ENCODE results near the gene MROH7. TPM values are rescaled to one million over a fixed set of nuclear protein-coding genes. Genes with fewer than 3 reads are reported as not detected.

The MROH7 gene
- total and polyA plus RNA-seq, 5 donors: 4.9 to 12.8 (median 7.5) TPM

- peak in 1 of 2 donors; percentile 13 for ATAC-seq
- intact Hi-C loops (cut with DNase I): no loop called here
Observed at GRCh38 chr1:54701996-54702395, 60.4 kb downstream of the MROH7 start.

DNA sequence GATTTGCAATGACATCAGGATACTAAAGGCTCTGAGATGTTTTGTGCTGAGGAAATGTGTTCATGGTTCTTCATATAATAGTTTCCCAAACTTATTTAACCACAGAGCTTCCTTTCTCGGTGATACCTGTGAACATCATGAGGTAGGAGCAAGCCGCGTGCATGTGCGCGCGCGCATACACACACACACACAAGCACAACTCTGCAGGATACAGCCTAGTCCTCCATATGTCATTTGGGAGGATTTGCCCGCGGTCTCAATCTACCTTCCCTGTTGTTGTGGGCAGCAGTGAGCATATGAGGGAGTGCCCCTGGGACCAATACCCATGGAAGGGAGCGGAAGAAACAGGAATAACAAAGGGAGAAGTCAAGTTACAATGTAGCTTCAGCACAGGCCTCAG, 61.9 kb downstream of the MROH7 start:
- H3K4me1 ChIP-seq (ENCODE audit: control insufficient read depth, insufficient read depth, low read length): no peaks in the 10 kb centered on the region
- no peaks in the 10 kb centered on the region for H3K9me3 ChIP-seq (ENCODE audit: control insufficient read depth, low read length)
- H3K27ac ChIP-seq (ENCODE audit: low read length): no peak overlapping the region
- DNase-seq: no peak
- intact Hi-C loops (cut with DNase I): no loop called here
- H3K27me3 ChIP-seq (ENCODE audit: control insufficient read depth, insufficient read depth): no peaks in the 10 kb centered on the region
- ATAC-seq: no peak
- no peak overlapping the region for H3K4me3 ChIP-seq (ENCODE audit: low read length)
- WGBS: 91% methylated on average over 10 of the region's 10 CpGs

More at GRCh38 chr1:54701996-54702395, 60.4 kb downstream of the MROH7 start:
- 84% methylated on average over 11 of the region's 11 CpGs for WGBS
- Histone ChIP-seq H3K4me1 (ENCODE audit: control insufficient read depth, insufficient read depth, low read length) (no peaks in the 10 kb centered on the region), H3K9me3 (ENCODE audit: control insufficient read depth, low read length) (no peaks in the 10 kb centered on the region), H3K4me3 (ENCODE audit: low read length) (no peak overlapping the region), H3K27ac (ENCODE audit: low read length) (no peak overlapping the region), H3K27me3 (ENCODE audit: control insufficient read depth, insufficient read depth) (no peaks in the 10 kb centered on the region)
- DNase-seq: no peak

GRCh38 chr1:54705153-54705552, 63.6 kb downstream of the MROH7 start:
- no peak overlapping the region for H3K4me3 ChIP-seq (ENCODE audit: low read length)
- WGBS: 81% methylated on average over 2 of the region's 2 CpGs
- intact Hi-C loops (cut with DNase I): no loop called here
- H3K9me3 ChIP-seq (ENCODE audit: control insufficient read depth, low read length): no peaks in the 10 kb centered on the region
- no peak for DNase-seq
- H3K4me1 ChIP-seq (ENCODE audit: control insufficient read depth, insufficient read depth, low read length): no peaks in the 10 kb centered on the region
- H3K27me3 ChIP-seq (ENCODE audit: control insufficient read depth, insufficient read depth): no peaks in the 10 kb centered on the region
- H3K27ac ChIP-seq (ENCODE audit: low read length): no peak overlapping the region
- ATAC-seq: no peak

DNA sequence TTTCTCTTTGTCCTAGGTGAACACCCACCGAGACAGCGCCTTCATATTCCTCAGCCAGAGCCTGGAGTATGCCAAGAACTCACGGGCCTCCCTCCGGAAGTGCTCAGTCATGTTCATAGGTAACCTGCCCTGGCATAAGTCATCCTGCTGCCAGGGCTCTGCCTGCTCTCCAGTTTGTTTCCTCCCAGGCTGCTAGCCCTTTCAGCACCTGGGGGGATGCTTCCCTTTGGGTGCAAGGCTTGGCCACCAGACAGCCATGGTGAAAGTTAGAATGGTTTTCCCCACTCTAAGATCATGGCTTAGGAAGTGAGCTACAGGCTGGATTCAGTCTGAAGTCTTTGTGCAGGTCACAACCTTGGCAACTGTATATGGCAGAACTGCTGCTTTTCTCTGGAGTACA, 64.8 kb downstream of the MROH7 start:
- Histone ChIP-seq H3K4me1 (ENCODE audit: control insufficient read depth, insufficient read depth, low read length) (no peaks in the 10 kb centered on the region), H3K9me3 (ENCODE audit: control insufficient read depth, low read length) (no peaks in the 10 kb centered on the region), H3K27me3 (ENCODE audit: control insufficient read depth, insufficient read depth) (no peaks in the 10 kb centered on the region), H3K4me3 (ENCODE audit: low read length) (no peak overlapping the region), H3K27ac (ENCODE audit: low read length) (no peak overlapping the region)
- 86% methylated on average over 4 of the region's 4 CpGs for WGBS
- DNase-seq (no peak), ATAC-seq (no peak)
- intact Hi-C loops (cut with DNase I): no loop called here

- DNase-seq (no peak), ATAC-seq (no peak)
- Histone ChIP-seq H3K9me3 (ENCODE audit: control insufficient read depth, low read length) (no peaks in the 10 kb centered on the region), H3K4me1 (ENCODE audit: control insufficient read depth, insufficient read depth, low read length) (no peaks in the 10 kb centered on the region), H3K4me3 (ENCODE audit: low read length) (no peak overlapping the region), H3K27me3 (ENCODE audit: control insufficient read depth, insufficient read depth) (no peaks in the 10 kb centered on the region), H3K27ac (ENCODE audit: low read length) (no peak overlapping the region)
- intact Hi-C loops (cut with DNase I): no loop called here
Observed at GRCh38 chr1:54708385-54708784, 66.8 kb downstream of the MROH7 start.

DNA sequence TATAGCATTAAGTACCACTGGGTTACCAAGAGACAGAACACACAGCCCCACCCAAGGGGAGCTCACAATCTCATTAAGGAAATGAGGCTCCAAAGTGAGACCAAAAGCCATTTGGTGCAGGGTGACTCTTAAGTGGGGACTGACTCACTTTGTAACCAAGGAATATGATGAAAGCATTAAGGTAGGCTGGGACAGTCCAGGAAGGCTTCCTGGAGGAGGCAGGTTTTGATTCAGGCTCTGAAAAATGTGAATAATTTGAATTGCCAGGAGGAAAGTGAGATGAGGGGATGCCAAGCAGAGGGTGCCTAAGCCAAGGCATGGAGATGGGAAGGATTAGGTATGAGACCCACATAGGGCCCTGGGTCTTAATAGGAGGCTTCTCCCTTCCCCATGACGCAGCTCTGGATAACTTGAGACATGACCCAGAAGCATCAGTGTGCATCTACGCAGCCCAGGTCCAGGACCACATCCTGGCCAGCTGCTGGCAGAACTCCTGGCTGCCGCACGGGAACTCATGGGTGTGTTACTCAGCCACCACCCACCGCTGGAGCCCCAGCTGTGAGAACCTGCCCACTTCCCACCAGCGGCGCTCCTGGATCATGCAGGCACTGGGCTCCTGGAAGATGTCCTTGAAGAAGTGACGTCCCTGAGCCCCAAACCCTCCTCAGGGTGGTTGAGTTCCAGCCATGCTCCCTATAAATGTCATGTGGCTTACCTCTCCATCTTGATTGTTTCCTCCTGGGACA, 68.1 kb downstream of the MROH7 start:
- ATAC-seq (no peak), DNase-seq (no peak)
- WGBS: 74% methylated on average over 8 of the region's 8 CpGs
- Histone ChIP-seq H3K27me3 (ENCODE audit: control insufficient read depth, insufficient read depth) (no peaks in the 10 kb centered on the region), H3K4me1 (ENCODE audit: control insufficient read depth, insufficient read depth, low read length) (no peaks in the 10 kb centered on the region), H3K9me3 (ENCODE audit: control insufficient read depth, low read length) (no peaks in the 10 kb centered on the region), H3K27ac (ENCODE audit: low read length) (no peak overlapping the region), H3K4me3 (ENCODE audit: low read length) (no peak overlapping the region)
- intact Hi-C loops (cut with DNase I): loop anchor here in 1 of 4 donors (5.0 kb wide), 1 partner anchor 48 kb away; no protein-coding TSS in a partner anchor

DNA sequence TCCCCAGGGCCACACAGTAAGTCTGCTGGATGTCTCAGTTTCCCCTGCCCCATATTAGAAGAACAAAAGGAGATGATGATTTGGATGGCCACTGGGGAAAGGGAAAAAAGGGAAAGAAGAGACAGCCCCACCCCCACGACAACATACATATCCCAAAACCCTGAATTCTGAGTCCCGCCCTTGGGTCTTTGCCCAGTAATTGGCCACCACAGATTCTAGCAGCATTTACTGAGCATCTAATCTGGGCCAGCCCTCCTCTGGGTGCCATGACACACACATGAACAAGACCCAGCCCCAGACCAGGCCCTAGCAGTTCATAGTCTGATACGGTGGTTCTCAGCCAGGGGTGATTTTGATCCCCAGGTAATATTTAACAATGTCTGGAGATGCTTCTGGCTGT, 68.8 kb downstream of the MROH7 start:
- WGBS: 74% methylated on average over 3 of the region's 3 CpGs
- DNase-seq (no peak), ATAC-seq (no peak)
- Histone ChIP-seq H3K27ac (ENCODE audit: low read length) (no peak overlapping the region), H3K4me3 (ENCODE audit: low read length) (no peak overlapping the region), H3K27me3 (ENCODE audit: control insufficient read depth, insufficient read depth) (no peaks in the 10 kb centered on the region), H3K4me1 (ENCODE audit: control insufficient read depth, insufficient read depth, low read length) (no peaks in the 10 kb centered on the region), H3K9me3 (ENCODE audit: control insufficient read depth, low read length) (no peaks in the 10 kb centered on the region)
- intact Hi-C loops (cut with DNase I): loop anchor here in 1 of 4 donors (5.0 kb wide), 1 partner anchor 47 kb away; no protein-coding TSS in a partner anchor

- WGBS: 38% methylated on average over 6 of the region's 6 CpGs
- no peak overlapping the region for H3K27ac ChIP-seq (ENCODE audit: low read length)
- no peak for ATAC-seq
- no peak for DNase-seq
- intact Hi-C loops (cut with DNase I): loop anchor here in 1 of 4 donors (5.0 kb wide), 1 partner anchor 46 kb away; no protein-coding TSS in a partner anchor
- H3K27me3 ChIP-seq (ENCODE audit: control insufficient read depth, insufficient read depth): no peaks in the 10 kb centered on the region
- no peaks in the 10 kb centered on the region for H3K9me3 ChIP-seq (ENCODE audit: control insufficient read depth, low read length)
- no peak overlapping the region for H3K4me3 ChIP-seq (ENCODE audit: low read length)
- H3K4me1 ChIP-seq (ENCODE audit: control insufficient read depth, insufficient read depth, low read length): no peaks in the 10 kb centered on the region
Observed at GRCh38 chr1:54710841-54711240, 69.3 kb downstream of the MROH7 start.

DNA sequence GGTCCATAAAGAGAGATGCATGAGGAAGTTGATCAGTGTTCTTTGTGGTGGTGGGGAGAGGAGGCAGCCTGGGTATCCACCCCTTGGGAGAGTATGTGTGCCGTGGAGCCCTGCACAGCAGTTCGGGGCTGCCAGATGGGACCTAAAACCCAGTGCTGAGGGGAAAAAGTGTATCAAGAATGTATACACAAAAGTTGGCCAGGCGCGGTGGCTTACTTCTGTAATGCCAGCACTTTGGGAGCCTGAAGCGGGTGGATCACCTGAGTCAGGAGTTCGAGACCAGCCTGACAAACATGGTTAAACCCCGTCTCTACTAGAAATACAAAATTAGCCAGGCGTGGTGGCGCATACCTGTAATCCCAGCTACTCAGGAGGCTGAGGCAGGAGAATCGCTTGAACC, 70.0 kb downstream of the MROH7 start:
- Histone ChIP-seq H3K27ac (ENCODE audit: low read length) (no peak overlapping the region), H3K4me3 (ENCODE audit: low read length) (no peak overlapping the region), H3K27me3 (ENCODE audit: control insufficient read depth, insufficient read depth) (no peaks in the 10 kb centered on the region), H3K4me1 (ENCODE audit: control insufficient read depth, insufficient read depth, low read length) (no peaks in the 10 kb centered on the region), H3K9me3 (ENCODE audit: control insufficient read depth, low read length) (no peaks in the 10 kb centered on the region)
- 88% methylated on average over 10 of the region's 10 CpGs for WGBS
- ATAC-seq: no peak
- no peak for DNase-seq
- intact Hi-C loops (cut with DNase I): loop anchor here in 1 of 4 donors (5.0 kb wide), 1 partner anchor 46 kb away; no protein-coding TSS in a partner anchor

- peak in 1 of 2 donors; percentile 23 for ATAC-seq
- no peak for DNase-seq
- WGBS: 84% methylated on average over 7 of the region's 7 CpGs
Observed at GRCh38 chr1:54714881-54715492, 73.4 kb downstream of the MROH7 start.

GRCh38 chr1:54715493-54716298, 74.1 kb downstream of the MROH7 start, which contains the start of gene TTC4:
Gene TTC4, plus strand, starts transcription at chr1:54715861. Its CDS starts 48 bp downstream, at chr1:54715909.
- H3K4me1 ChIP-seq (ENCODE audit: control insufficient read depth, insufficient read depth, low read length): no peaks in the 10 kb centered on the region
- no peaks in the 10 kb centered on the region for H3K27me3 ChIP-seq (ENCODE audit: control insufficient read depth, insufficient read depth)
- peak within 1 kb of the TSS; percentile 90 for H3K4me3 ChIP-seq (ENCODE audit: low read length)
- WGBS: under 1% methylated on average over 51 of the region's 51 CpGs
- ATAC-seq (peak; percentile 99), DNase-seq (peak; percentile 84 to 93 (median 93))
- H3K9me3 ChIP-seq (ENCODE audit: control insufficient read depth, low read length): no peaks in the 10 kb centered on the region
- H3K27ac ChIP-seq (ENCODE audit: low read length): peak within 1 kb of the TSS; percentile 56
- intact Hi-C loops (cut with DNase I): no loop called here

More at GRCh38 chr1:54714881-54715492, 73.4 kb downstream of the MROH7 start:
- Histone ChIP-seq H3K9me3 (ENCODE audit: control insufficient read depth, low read length) (no peaks in the 10 kb centered on the region), H3K4me1 (ENCODE audit: control insufficient read depth, insufficient read depth, low read length) (no peaks in the 10 kb centered on the region), H3K27me3 (ENCODE audit: control insufficient read depth, insufficient read depth) (no peaks in the 10 kb centered on the region), H3K4me3 (ENCODE audit: low read length) (peak overlapping the region; percentile 90), H3K27ac (ENCODE audit: low read length) (peak overlapping the region; percentile 56)
- intact Hi-C loops (cut with DNase I): loop anchor here in 1 of 4 donors (5.0 kb wide), 1 partner anchor 42 kb away; no protein-coding TSS in a partner anchor
